GM19025 (cell line): ENCODE results near the gene PARM1.

ENCODE experiments used
- ATAC-seq: cut with Tn5 transposase; IDR thresholded peaks from one replicate; pipeline ENCODE4 v1.9.1; 2021; ENCODE audit warnings: mild to moderate bottlenecking, low read depth, moderate library complexity; ENCODE audit not compliant: unreplicated experiment

Gene PARM1

DNA sequence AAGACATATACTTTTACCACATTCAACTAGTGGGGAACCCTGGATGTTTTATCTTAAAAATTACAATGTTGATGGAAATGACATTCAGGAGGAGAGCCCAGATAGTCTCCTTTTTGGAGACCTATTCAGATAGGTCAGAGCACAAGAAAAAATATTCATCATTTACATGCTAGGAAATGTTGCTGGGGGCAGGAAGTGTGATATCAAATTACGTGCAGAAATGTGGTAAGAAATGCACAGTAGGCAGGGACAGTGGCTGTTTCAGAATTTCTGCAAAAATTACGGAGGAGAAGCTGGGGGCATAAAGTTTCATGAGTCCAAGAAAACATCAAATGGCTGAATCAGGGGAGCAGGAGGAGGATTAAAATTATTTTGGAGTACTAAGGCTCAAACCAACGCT is 8.2 kb downstream of the PARM1 start:
- no peak for ATAC-seq

DNA sequence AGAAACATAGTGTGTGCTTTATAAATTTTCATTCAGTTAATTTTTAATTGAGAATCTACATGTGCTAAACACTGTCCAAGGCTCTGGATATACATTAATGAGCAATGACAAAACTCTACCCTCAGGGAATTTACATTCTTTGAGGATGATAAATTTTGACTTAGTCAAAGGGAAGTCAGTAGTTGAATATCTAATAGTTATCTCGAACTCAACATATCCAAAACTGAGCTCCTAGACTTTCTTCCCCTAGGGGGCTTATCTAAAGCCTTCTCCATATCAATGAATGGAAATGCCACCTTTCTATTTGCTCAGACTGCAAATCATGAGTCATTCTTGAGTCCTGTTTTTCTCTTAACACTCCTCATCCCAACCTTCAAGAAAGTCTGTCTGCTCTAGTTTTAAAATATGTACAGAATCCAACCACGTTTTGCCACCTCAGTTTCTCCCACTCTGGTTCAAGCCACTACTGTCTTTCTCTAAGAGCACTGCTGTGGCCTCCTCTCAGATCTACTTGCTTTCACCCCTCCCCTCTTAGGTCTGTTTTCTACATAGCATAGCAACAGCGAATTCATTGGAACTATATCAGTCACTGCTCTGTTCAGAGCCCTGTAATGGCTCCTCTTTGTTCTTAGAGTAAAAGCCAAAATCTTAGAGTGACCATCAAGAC is 9.5 kb downstream of the PARM1 start:
- ATAC-seq, result no peak

DNA sequence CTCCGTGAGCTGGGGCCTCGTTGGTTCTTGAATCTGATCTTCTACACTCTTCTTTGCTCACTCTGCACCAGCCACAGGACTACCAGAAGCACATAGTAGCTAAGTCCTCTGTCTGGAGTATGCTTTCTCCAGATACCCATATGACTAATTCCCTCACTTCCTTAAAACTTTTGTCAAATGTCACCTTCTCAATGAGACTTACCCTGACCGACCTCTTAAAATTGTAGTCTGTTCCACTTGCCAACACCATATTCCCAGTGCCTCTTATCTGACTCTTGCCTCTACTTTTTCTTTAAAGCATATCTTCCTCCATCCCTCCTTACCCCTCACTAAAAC is 10.0 kb downstream of the PARM1 start:
- no peak for ATAC-seq

DNA sequence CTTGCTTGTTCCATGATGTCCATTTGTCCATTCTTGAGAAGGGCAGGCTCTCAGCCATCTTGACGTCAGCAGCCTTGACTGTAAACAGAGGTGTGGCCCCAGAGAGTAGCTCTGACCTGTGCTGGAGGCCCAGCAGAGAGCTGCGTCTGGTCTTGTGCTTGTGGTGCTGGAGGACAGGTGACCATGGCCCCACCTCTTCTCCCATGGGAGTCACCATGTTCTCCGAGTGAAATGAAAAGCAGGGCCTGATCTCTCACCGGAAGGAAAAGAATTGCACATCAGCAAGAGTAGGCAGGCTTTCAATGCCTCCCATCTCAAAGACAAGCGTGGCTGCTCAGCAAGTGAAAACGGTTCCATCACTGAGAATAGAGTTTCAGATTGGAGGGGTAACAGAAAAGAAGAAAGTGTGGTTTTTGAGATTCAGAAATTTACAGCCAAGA is 11.5 kb downstream of the PARM1 start:
- peak; percentile 45 for ATAC-seq

DNA sequence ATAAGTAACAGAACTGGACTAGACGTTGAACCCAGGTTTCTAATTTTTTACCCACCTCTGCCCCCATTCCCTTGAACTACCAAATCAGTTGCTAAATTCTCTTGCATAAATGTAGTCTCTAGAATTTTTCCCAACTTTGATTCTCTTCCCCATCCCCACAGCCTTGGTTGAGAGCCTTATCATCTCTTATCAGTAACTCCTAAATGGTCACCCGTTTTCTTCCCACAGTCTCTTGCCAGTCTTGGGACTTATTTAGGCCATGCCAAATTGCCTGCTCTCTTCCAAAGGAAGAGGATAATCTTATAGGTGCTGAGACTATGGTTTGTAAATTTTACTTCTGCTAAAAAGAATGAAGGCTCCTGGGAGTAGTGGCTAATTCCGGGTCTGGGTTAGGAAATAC is 13.3 kb downstream of the PARM1 start:
- ATAC-seq, result no peak

DNA sequence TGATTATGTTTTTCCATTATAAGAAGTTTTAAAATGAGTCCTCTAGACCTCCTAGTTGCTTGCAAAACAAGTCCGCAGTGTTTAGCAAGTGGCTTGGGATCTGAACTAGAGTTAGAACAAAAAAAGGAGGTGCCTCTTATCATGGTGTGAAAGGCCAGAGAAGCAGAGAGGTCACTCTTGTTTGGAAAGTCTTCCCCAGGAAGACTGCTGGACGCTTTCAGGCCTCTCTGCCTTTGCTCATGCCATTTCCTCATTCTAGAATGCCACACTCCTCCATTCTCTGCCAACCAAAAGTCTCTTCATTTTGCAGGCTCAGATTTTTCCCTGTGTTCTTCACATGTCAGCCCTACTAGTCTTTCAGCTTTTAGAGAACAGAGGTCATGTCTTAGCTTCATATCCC is 14.9 kb downstream of the PARM1 start:
- ATAC-seq, result no peak

DNA sequence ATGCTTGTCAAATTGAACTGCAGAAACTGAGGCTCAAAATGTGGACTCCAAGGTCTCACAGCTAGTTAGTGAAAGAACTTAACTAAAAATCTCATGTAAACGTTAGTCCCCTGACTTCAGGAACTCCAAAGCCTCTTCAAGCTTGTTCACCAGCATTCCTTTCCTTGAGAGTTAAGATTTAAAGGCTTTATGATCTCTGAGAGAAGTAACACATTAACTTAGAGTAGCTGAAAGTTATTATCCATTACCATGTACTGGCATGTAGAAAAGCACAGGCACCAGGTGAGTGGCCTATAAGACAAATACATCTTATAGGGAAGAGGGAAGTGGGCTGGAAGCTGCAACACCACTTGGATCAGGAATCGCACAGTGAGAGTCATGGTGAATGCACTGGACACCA is 15.3 kb downstream of the PARM1 start:
- no peak for ATAC-seq

DNA sequence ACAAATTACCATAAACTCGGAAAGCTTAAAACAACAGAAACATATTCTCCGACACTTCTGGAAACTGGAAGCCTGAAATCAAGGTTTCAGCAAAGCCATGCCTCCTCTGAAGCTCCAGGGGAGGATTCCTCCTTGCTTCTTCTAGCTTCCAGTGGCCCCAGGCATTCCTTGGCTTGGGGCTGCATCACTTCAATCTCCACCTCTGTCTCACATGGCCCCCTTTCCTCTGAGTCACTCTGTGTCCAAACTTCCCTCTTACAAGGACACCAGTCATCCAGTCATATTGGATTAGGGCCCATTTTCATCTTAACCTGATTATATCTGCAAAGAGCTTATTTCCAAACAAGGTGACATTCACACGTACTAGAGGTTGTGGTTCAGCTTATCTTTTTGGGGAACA is 17.3 kb downstream of the PARM1 start:
- no peak for ATAC-seq

DNA sequence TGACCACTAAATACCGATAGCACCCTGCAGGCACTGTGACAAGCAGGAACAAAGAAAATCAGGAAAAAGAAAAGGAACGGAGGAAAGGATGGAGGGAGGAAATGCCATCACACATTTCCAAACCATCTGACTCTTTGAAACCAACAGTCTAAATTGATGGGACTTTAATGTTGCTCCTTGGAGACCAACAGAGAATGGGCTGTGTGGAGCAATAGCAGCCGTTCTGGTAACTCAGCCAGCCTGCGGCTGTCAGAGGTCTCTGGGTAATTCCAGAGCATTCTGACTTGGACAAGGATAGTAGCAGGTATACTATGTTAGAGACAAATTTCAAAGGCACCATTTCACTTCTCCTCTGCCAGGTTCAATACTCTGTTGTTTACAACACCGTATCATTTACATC is 18.0 kb downstream of the PARM1 start:
- no peak for ATAC-seq

DNA sequence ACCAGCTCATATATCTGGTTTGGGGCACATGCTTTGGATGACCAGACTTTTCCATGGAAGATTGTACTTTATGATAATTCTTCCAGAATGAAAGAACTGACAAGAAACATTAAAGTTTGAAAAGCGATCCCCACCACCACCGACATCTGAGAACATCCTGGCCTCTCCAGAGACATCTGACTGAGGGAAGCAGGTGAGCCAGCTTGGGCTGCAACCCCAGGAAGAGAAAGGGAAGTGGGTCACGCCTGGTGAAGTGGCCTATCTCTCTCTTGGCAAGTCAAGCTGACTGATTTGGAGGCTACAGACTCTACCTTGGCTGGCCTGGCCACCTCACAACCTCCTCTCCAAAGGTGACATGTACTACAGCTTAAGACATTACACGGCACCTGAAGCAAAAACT is 20.7 kb downstream of the PARM1 start:
- ATAC-seq, result no peak

DNA sequence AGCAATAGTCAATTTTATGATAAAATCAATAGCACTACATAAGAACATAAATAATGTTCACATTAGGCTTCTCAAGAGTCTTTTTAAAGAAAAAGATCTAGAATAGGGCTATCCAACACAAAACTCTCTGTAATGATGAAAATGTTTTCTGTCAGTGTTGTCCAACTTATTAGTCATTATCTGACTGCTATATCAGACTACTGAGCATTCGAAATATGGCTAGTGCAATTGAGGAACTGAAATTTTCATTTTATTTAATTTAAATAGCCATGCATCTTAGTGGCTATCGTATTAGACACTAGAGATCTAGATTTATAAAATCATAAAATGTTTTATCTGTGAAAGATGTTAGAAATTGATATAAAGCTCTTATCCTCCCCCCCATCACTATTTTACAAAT is 26.0 kb downstream of the PARM1 start:
- ATAC-seq, result no peak

DNA sequence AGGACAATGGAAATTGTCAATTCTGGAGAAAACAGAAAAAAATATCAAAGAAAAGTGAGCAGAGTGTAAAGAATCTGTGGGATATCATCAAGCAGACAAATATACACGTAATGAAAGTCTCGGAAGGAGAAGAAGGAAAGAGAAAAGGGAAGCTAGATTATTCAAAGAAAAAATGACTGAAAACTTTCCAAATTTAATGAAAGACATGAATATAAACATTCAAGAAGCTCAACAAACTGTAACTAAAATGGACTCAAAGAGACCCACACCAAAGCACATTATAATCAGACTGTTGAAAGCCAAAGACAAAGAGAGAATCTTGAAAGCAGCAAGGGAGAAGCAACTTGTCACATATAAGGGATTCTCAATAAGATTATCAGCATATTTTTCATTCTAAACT is 28.3 kb downstream of the PARM1 start:
- ATAC-seq, result no peak

DNA sequence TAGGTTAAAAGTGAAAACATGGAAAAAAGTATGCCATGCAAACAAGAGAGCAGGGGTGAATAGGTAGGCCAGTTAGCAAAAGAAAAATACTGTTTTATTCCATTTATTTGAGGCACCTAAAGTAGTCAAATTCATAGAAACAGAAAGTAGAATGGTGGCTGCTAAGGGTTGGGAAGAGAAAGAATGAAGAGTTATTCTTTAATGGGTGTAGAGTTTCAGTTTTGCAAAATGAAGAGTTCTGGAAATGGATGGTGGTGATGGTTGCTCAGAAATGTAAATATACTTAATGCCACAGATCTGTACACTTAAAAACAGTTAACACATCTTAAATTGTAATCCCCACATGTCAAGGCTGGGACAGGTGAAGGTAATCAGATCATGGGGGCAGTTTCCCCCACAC is 29.7 kb downstream of the PARM1 start:
- ATAC-seq, result peak; percentile 73

DNA sequence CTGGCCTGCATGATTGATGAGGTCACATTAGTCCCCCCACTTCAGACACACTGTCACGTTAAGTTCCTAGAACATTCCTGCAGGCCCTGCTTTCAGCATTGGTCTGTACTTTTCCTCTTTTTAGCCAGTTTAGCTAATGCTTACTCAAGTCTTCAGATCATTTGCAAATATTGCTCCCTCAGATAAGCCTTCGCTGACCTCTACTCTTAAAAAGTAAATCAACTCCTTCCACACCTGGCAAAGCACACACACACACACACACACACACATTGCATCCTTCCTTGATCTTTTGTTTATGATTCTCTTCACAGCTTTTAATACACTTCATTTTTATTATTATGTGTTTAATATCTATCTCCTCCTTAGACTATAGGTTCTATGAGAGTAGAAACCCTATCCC is 31.4 kb downstream of the PARM1 start:
- ATAC-seq, result no peak

DNA sequence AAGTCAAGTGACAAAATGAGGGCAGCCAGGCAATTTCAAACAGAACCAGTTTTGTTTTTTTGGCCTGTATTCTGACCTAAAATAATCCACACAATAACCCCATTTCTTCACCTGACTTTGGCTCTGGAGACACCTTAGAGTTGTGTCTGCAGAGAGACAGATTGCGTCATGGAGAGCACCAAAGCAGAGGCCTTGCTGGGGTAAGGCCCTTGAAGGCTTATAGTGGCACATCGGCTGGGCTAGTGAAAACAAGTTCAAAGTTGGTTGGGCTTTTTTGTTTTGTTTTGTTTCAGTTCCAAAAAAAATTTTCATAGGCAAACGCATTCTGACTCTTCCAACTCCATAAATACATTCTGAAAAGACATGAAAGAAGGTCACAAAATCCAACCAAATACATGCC is 34.4 kb downstream of the PARM1 start:
- ATAC-seq, result no peak

DNA sequence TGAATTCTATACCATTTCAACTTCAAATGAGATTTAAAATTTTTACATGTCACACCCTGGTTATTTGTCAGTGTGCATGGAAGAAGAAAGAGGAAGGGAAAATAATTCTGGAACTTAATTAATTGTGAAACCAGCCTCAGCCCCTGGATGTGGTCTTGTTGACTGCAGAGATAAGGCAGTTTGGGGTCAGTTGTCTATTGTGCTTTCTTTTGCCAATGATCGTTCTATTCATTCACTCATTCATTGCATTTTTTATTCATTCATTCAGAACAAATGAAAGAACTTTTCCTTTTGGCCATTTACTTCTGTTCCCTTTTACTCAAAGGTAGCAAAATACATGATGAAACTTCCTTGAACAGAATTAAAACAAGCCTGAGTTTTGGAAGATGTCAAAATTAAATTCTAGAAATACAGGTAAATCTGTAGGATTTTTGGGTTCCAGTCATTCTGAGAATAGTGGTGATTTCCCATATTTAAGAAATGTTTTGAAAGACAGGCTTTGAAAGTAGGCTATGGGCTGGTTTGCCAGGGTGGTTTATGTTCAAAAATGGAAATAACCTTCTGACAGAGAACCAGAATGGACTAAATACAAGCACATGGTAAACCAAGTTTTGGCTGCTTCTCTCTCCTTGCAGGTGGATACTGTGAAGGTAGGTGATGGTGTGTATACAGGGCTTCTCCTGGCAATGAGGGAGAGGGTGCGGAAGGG is 35.7 kb downstream of the PARM1 start:
- ATAC-seq, result no peak

DNA sequence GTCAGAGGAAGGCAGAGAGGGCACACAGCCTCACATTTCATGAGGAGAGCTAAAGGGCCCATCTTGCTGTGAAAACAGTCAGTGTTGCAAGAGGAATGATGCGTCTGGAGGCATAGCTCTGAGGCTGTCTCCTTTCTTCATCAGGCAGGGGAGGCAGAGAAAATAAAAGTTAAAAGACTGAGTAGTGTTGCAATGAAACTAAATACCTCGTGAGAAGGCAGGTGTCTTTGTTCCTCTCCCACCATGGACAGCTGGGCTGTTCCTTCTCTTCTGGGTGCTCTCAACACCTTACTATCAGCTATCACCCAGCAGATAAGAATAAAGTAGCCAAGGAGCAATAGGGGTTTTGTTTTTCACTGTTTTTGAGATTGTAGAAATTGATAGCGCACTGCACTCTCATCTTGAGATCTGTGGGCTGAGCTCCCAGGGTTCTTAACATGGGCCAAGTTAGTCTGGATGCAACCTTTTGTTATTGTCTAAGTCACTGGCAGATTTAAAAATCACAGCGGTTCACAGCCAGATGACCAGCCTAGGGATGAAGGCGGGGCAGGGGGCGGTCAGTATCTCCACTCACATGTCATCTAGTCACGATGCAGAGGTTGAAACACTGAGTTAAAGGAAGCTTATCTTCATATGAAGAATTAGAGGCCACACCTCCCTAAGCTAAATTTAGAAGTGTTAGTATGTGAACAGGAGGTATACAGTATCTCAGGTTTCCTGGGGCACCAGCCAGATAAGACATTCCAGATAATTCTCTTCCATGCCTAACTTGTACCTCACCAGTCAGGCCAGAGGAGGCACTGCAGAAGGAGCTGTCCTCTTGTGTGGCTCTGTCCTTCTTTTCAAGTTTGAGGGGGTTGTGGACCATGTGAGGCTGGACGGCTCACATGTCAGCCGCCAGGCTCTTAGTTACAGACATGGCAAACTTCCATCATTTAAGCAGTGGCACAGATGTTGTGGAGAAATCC is 36.9 kb downstream of the PARM1 start:
- ATAC-seq, result no peak

DNA sequence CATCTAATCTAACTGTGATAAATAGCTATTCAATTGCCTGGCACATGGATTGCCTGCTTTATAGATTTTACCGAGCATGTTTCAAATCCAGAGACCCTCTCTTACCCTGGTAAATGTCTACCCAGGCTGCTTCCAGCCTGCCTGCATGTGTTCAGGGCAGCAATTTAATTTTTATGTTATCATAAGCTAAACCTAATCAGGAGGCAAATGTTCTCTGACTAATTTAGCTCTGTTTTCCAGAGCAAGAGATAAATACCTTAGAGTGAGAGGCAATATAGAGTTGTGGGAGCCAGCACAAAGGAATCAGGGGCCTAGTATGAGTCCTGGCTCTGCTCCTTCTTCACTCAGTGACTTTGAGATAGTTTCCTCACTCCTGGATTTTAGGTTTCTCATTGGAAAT is 37.7 kb downstream of the PARM1 start:
- no peak for ATAC-seq

DNA sequence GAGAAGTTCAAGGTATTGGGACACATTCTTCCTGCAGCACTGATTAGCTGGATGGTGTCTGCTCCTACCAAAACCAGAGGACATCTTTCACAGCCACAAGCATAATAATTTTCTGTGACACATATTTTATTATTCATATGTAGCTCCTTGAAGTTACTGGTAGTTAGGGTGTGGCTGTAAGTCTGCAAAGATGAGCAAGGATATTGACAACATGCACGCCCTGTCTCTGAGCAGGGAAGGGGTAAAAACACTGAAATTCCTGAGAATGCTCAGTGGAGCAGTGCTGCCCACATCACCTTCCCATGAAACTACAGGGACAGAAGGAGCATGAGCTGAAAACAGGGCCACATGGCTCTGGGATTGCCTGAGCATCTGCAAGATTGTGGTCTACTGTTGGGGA is 38.9 kb downstream of the PARM1 start:
- no peak for ATAC-seq

DNA sequence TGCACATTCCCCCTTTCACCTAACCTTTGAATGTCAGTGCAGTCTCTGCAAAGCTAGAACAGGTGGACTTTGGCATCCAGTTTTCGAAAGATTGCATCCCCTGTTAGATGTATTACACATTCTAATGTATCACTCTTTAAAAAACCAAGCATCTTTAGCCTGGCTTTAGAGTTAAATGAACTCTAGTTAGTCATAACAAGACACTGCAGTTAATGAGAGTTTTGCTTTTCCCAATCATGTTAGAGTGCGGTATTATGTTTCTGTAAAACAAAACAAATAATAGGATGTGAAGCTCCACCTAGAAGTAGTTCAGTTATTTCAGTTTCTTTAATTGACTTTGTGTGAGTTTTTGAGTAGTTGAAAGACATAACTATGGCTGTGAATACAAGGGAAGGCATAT is 42.2 kb downstream of the PARM1 start:
- no peak for ATAC-seq
